NT2/D1 (cell line): Measurements from ENCODE around the gene WDR1.
A peak's percentile ranks its signal among the peaks of the same experiment; 100 is the strongest.

Experiments
- DNase-seq: peaks from one replicate; pipeline ENCODE4 v3.0.0-alpha.2; 2011; ENCODE audit warnings: low read depth, low spot score
- H3K27me3 ChIP-seq: 2 replicates; pipeline ENCODE4 v1.6.0; 2011; ENCODE audit warnings: mild to moderate bottlenecking; ENCODE audit not compliant: insufficient read length, insufficient read depth
- H3K36me3 ChIP-seq: 2 replicates; pipeline ENCODE4 v1.6.1; 2011; ENCODE audit warnings: mild to moderate bottlenecking, low read length, mixed read lengths; ENCODE audit not compliant: insufficient read depth, insufficient read length
- H3K4me1 ChIP-seq: 2 replicates; pipeline ENCODE4 v1.5.1; 2011; ENCODE audit not compliant: insufficient read depth, insufficient read length
- H3K4me3 ChIP-seq: 2 replicates; pipeline ENCODE4 v1.5.1; 2011; ENCODE audit warnings: low read depth; ENCODE audit not compliant: insufficient read length
- H3K9ac ChIP-seq: 2 replicates; pipeline ENCODE4 v1.6.0; 2011; ENCODE audit warnings: low read depth; ENCODE audit not compliant: insufficient read length
- H3K9me3 ChIP-seq: 2 replicates; pipeline ENCODE4 v1.5.1; 2011; ENCODE audit warnings: mild to moderate bottlenecking, low read length; ENCODE audit not compliant: insufficient read depth
- SUZ12 ChIP-seq: IDR thresholded peaks from 2 replicates; pipeline ENCODE4 v1.6.1; 2011; ENCODE audit not compliant: insufficient read length, insufficient read depth; ENCODE audit errors: extremely low read depth
- YY1 ChIP-seq: IDR thresholded peaks from 2 replicates; pipeline ENCODE4 v1.6.1; 2011; ENCODE audit not compliant: insufficient read length, insufficient read depth
- ZNF274 ChIP-seq: IDR thresholded peaks from 2 replicates; pipeline ENCODE4 v1.6.1; 2011; ENCODE audit warnings: mild to moderate bottlenecking, low read depth, low read length

The WDR1 gene

DNA sequence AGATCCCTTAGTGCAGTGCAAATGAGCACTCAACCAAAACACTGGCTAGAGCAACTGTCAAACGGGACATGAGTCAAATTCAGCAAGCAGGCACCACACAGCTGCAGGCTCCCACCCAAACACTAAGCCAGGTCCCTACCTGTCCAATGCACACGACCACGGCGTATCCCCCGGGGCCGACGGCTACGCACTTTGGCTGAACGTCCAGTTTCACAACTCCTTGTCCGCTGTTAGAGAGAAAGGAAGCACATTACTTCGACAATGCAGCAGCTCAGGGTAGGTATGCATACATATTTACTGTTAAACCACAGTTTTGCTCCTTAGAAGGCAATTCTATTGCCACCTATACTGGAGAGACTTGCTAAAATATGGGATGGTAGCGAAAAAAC is 35.4 kb downstream of the WDR1 start:
- no peak for TF ChIP-seq ZNF274
- TF ChIP-seq YY1, result no peak
- TF ChIP-seq SUZ12, result no peak
- H3K27me3 ChIP-seq, result no peaks in the 10 kb centered on the region
- H3K36me3 ChIP-seq, result peaks cover 99% of the 10 kb centered on the region
- no peak overlapping the region for H3K9ac ChIP-seq
- H3K4me3 ChIP-seq, result no peak overlapping the region
- DNase-seq, result no peak
- H3K9me3 ChIP-seq, result no peaks in the 10 kb centered on the region
- peaks cover 6% of the 10 kb centered on the region for H3K4me1 ChIP-seq

DNA sequence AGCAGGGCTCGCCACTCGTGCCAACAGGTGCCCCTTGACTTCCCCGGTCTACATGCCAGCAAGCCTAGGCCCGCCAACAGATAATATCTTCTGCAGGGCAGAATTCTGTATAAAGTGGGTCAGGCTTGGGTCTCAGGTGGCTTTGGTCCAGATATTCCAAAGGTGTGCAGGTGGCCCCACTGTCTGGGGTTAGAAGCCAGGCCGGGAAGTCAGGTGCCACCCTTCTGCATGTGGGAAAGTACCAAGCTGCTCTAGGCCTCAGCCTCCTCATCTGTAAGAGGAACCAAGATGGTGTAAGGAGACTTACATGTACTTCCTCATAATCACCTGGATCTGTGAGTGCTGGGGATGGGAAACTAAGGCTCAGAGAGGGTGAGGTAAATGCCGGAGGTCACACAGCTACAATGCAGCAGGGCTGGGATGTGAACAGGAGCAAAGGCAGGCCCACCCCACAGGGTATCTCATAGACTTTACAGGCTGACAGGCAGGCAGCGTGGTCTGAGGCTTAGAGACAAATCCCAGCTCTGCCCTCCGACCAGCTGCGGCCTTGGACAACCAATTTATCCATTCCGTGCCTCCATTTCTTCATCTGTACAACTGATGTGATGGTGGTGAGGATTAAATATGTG is 35.9 kb downstream of the WDR1 start:
- no peaks in the 10 kb centered on the region for H3K27me3 ChIP-seq
- no peak for TF ChIP-seq SUZ12
- TF ChIP-seq ZNF274, result no peak
- TF ChIP-seq YY1, result no peak
- no peak overlapping the region for H3K4me3 ChIP-seq
- no peak for DNase-seq
- H3K9ac ChIP-seq, result no peak overlapping the region
- H3K4me1 ChIP-seq, result peaks cover 4% of the 10 kb centered on the region
- H3K36me3 ChIP-seq, result peaks cover 99% of the 10 kb centered on the region
- no peaks in the 10 kb centered on the region for H3K9me3 ChIP-seq

DNA sequence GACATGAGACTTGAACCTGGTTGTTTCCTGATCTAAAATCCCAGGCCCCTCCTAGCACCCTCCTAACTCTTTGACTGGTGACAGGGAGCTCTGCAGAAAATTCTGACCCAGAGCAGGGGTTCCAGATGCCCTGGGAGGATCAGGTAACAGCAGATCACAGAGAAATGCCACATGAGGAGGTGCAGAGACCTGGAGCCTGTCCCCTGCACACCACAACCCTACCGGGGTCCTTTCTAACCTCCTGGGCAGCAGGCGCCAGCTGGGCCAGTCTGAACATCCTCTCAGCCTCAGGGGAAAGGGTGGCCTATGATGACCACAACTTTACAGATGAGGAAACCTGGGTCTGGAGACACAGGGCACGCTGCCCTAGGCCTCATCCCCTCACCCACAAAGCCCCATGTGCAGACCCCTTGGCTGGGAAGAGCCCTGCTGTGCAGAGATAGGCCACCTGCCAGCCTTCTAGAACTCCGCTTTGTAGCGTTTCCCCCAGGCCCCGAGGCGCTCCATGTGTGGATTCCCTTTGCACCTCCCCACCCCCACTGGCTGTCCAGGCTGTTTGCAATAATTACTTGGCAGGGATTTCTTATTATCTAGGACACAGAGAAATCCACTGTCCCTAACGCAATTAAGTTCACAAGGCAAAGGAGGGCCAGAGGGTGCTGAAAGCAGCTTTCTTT is 36.5 kb downstream of the WDR1 start:
- Histone ChIP-seq H3K9me3 (no peaks in the 10 kb centered on the region), H3K36me3 (peaks cover 99% of the 10 kb centered on the region), H3K9ac (no peak overlapping the region), H3K27me3 (no peaks in the 10 kb centered on the region), H3K4me3 (no peak overlapping the region), H3K4me1 (peaks cover 4% of the 10 kb centered on the region)
- TF ChIP-seq SUZ12, result no peak
- no peak for TF ChIP-seq ZNF274
- no peak for TF ChIP-seq YY1
- DNase-seq, result no peak

DNA sequence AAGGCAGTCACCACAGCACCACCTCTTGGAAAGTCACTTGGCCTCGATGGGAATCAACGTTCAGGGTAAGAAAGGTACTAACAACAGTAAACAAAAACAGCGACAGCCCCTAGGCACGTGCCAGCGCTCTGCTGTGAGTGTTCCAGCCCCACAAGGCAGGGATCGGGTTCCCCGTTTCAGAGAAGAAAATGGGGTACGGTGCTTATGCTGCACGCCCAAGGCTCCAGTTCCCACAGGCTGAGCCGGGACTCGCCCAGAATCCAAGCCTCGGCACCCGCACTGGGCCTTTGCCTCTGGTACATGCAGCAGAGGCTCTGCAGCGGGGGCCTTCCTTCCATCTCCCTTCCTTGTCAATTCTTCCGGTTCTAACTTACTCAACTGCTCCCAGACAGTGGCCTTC is 37.3 kb downstream of the WDR1 start:
- no peaks in the 10 kb centered on the region for H3K27me3 ChIP-seq
- H3K9me3 ChIP-seq, result no peaks in the 10 kb centered on the region
- H3K4me1 ChIP-seq, result peaks cover 4% of the 10 kb centered on the region
- TF ChIP-seq YY1 (no peak), SUZ12 (no peak), ZNF274 (no peak)
- peaks cover 99% of the 10 kb centered on the region for H3K36me3 ChIP-seq
- no peak overlapping the region for H3K4me3 ChIP-seq
- DNase-seq, result no peak
- no peak overlapping the region for H3K9ac ChIP-seq

- Histone ChIP-seq H3K36me3 (peaks cover 99% of the 10 kb centered on the region), H3K4me1 (peaks cover 4% of the 10 kb centered on the region), H3K9ac (peak overlapping the region; percentile 12), H3K4me3 (no peak overlapping the region), H3K9me3 (no peaks in the 10 kb centered on the region), H3K27me3 (no peaks in the 10 kb centered on the region)
- TF ChIP-seq ZNF274 (no peak), YY1 (no peak), SUZ12 (no peak)
- DNase-seq, result no peak
Observed at GRCh38 chr4:10078481-10079233, 37.9 kb downstream of the WDR1 start.

GRCh38 chr4:10077483-10078335 is 38.9 kb downstream of the WDR1 start:
- DNase-seq, result no peak
- Histone ChIP-seq H3K9ac (no peak overlapping the region), H3K27me3 (no peaks in the 10 kb centered on the region), H3K4me1 (peaks cover 4% of the 10 kb centered on the region), H3K4me3 (no peak overlapping the region), H3K9me3 (no peaks in the 10 kb centered on the region), H3K36me3 (peaks cover 99% of the 10 kb centered on the region)
- TF ChIP-seq ZNF274 (no peak), YY1 (no peak), SUZ12 (no peak)
